GM18858 (cell line): ENCODE results near the gene BRMS1.
"Not testable (repeated sequence)": the region's sequence is repeated elsewhere in the genome, so short reads cannot be mapped to it uniquely, and the experiment has no call there.

ENCODE experiments used
- ATAC-seq: cut with Tn5 transposase; IDR thresholded peaks from one replicate; pipeline ENCODE4 v1.9.1; 2021; ENCODE audit not compliant: unreplicated experiment

Gene BRMS1, protein sequence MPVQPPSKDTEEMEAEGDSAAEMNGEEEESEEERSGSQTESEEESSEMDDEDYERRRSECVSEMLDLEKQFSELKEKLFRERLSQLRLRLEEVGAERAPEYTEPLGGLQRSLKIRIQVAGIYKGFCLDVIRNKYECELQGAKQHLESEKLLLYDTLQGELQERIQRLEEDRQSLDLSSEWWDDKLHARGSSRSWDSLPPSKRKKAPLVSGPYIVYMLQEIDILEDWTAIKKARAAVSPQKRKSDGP

DNA sequence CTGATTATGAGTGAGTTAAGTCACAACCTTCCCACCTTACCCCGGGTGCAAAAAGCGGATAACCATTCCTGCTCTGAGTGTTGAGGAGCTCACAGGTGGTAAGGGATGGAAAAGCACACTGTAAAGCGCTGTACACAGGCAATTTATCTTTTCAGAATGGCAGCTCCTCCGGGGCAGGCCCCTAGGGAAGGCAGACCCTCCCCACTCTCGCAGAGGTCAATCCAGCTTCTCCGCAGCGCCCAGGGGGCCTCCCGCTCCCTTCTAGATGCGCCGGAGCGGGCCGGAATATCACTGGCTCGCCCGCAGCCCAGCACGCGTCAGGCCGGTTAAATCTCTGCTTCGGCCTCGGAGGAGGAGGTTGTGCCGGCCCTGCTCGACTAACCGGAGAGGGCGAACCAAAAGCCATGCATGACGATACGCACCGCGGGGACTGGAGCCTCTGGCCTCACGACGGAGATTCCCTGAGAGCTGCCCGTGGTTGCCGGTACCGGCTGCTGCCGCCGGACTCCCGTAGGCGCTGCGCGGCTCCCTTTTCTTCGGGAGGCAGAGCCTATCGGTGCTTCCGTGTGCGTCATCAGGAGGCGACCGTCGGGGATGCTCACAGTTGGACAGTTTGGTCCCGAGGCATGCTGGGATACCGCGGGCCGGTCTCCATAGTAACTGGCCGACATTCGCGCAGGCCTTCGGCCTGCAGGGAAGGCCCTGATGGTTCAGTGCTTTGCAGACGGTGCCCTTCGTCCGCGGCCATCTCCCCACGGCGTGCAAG, at the start of gene BRMS1:
TSS of gene BRMS1 (minus strand) at position 555 of the 766 bp plus-strand sequence. CDS start 2,870 bp downstream, outside the sequence.
- ATAC-seq, result peak; percentile 52

- ATAC-seq, result no peak
Observed at GRCh38 chr11:66393954-66394353, 49.0 kb upstream of the BRMS1 start.

DNA sequence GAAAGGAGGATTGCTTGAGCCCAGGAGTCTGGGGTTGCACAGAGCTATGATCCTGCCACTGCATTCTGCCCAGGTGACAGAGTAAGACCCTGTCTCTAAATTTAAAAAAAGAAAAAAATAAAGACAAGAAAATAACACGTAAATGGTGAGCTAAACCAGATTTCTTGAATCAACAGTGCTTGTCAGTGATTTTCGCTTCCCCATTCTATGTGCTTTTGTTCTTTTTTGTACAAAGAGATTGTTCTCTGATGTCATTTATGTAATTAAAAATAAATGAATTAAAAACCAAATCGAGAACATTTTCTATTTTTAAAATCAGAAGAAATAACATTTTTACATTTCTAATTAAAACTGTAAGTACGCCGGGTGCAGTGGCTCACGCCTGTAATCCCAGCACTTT, 46.4 kb upstream of the BRMS1 start:
- ATAC-seq, result no peak

- no peak for ATAC-seq
Observed at GRCh38 chr11:66388780-66389386, 44.0 kb upstream of the BRMS1 start.

GRCh38 chr11:66386171-66387069, 41.5 kb upstream of the BRMS1 start:
- no peak for ATAC-seq

GRCh38 chr11:66384316-66384715, 39.4 kb upstream of the BRMS1 start:
- ATAC-seq, result not testable (repeated sequence)

GRCh38 chr11:66380264-66380663, 35.4 kb upstream of the BRMS1 start:
- not testable (repeated sequence) for ATAC-seq

GRCh38 chr11:66373690-66374287, 28.9 kb upstream of the BRMS1 start:
- ATAC-seq, result not testable (repeated sequence)

GRCh38 chr11:66373265-66373664, 28.4 kb upstream of the BRMS1 start:
- ATAC-seq, result no peak

- no peak for ATAC-seq
Observed at GRCh38 chr11:66371627-66372415, 26.9 kb upstream of the BRMS1 start, which contains the start of gene SLC29A2. TSS of gene SLC29A2 (minus strand) at chr11:66371760. CDS start at chr11:66371591, 169 bp downstream.

DNA sequence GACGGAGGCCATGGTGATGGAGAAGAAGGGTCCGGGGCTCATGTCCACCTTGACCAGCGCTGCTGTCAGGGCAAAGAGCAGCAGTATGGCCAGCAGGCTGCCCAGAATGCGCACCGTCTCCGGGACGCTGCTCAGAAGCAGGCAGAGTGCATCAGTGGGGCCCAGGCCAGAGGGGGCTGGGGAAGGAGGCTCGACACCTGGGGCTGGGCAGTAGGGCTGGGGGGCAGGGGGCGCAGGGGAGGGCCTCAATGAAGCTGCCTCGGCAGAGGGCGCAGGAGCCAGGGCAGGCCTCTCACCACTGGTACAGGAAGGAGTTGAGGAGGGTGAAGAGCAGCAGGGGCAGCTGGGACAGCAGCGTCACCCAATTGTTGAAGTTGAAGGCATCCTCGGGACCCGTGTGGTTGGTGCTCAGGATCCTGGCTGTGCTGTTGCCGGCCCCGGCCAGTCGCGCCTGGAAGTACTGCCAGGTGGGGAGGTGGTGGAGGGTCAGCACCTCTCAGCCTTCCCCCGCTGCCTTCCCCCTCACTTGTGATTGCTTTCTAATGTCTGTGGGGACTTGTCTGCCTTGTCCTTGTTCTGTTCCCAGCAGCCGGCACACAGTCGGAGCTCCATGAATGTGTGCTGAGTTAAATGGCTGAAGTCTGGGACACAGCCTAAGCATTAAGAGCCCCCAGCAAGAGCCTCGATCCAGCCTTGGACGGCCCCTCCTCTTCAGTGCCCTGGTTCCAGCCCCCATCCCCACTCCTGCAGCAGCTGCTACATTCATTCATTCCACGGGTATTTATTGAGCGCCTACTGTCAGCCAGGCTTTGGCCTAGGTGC, 24.4 kb upstream of the BRMS1 start:
- ATAC-seq, result no peak

DNA sequence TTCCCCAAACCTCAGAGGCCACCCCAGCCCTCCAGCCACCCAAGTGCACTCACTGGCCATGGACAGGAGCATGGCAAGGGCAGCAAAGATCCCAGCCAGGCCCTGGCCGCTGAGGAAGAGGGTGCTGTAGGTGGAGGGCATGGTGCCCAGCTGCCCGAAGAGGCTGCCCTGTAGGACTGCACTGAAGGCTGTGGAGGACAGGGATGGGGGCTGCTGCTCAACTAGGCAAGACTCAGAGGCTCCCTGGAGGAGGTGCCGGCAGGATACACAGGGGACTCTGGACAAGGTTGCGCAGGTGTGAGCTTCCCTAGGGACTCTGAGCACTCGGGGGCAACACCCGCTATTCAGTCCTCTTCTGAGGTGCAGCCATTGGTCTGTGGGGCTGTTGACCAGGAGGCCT, 23.6 kb upstream of the BRMS1 start:
- no peak for ATAC-seq

- no peak for ATAC-seq
Observed at GRCh38 chr11:66367561-66368312, 22.8 kb upstream of the BRMS1 start.

DNA sequence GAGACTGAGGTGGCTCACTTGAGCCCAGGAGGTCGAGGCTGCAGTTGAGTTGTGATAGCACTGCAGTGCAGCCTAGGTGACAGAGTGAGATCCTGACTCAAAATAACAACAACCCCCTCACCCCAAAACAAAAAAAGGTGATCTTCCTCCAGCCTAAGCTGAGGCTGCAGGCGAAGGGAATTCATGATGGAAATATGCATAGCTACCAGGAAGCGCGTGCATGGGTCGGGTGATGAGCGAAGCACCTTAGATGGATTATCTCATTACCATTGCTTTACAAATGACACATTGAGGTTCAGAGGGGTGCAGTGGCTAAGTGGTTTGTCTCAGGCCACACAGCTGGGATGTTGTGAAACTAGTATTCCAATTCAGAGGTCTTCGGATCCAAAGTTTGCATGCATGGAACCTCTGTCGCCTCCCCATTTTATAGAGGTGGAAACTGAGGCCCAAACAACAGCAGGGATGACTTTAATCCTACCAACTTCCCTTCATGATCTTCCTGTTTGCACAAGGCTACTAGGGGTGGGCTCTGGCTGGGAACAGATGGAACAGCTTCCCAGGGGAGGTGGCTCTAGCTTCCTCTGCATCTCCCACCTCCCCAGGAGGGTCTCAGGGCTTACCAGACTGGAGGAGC, 22.1 kb upstream of the BRMS1 start:
- ATAC-seq, result no peak

GRCh38 chr11:66365711-66366619, 21.1 kb upstream of the BRMS1 start:
- ATAC-seq, result no peak

GRCh38 chr11:66365166-66365565, 20.3 kb upstream of the BRMS1 start:
- no peak for ATAC-seq
